Panc1 (cell line): ENCODE data around the gene RRP7A.

ENCODE experiments used
- POLR2AphosphoS5 ChIP-seq: IDR thresholded peaks from 2 replicates; pipeline ENCODE4 v1.6.1; 2012; ENCODE audit warnings: mild to moderate bottlenecking, low read depth, low read length, moderate library complexity
- SIN3A ChIP-seq: IDR thresholded peaks from 2 replicates; pipeline ENCODE4 v1.6.1; 2012; ENCODE audit warnings: low read depth, mild to moderate bottlenecking, low read length, moderate library complexity, borderline replicate concordance; ENCODE audit not compliant: insufficient read depth
- TF ChIP-seq, protein P1 (sequence below): fragments of 450-650 bp; IDR thresholded peaks from 2 replicates; pipeline ENCODE4 v1.5.1; 2017; ENCODE audit warnings: mild to moderate bottlenecking
- TF ChIP-seq, protein P2 (sequence below), 2 experiments: IDR thresholded peaks; 2 replicates each; pipeline ENCODE4 v1.6.1; 2011 to 2012; ENCODE audit warnings: low read depth in 2 of 2, control low read depth in 1 of 2, low read length in 1 of 2, mild to moderate bottlenecking in 1 of 2, moderate library complexity in 1 of 2; ENCODE audit not compliant: insufficient read depth in 1 of 2

DNA sequence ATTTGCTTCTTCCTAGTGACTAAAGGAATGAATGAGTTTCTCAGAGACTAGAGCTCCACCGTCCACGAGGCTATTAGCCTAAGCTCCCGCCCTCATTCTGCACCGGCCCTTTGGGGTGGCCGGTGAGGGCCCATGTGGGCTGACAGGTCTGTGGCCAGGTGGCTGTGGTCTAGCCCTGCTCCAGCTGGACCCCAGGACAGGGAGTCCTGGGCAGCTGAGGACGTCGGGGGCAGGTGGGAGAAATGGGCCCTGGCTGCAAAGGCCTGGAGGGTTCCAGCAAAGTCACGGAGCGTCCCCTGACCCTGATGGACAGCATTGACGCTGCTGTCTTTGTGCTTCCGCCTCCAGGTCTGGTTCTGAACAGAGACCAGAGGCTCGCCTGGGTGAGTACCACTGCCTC is 46.4 kb upstream of the RRP7A start:
- TF ChIP-seq, protein P1, sequence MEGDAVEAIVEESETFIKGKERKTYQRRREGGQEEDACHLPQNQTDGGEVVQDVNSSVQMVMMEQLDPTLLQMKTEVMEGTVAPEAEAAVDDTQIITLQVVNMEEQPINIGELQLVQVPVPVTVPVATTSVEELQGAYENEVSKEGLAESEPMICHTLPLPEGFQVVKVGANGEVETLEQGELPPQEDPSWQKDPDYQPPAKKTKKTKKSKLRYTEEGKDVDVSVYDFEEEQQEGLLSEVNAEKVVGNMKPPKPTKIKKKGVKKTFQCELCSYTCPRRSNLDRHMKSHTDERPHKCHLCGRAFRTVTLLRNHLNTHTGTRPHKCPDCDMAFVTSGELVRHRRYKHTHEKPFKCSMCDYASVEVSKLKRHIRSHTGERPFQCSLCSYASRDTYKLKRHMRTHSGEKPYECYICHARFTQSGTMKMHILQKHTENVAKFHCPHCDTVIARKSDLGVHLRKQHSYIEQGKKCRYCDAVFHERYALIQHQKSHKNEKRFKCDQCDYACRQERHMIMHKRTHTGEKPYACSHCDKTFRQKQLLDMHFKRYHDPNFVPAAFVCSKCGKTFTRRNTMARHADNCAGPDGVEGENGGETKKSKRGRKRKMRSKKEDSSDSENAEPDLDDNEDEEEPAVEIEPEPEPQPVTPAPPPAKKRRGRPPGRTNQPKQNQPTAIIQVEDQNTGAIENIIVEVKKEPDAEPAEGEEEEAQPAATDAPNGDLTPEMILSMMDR = no peak
- TF ChIP-seq SIN3A = no peak
- TF ChIP-seq POLR2AphosphoS5 = no peak
- TF ChIP-seq, protein P2, sequence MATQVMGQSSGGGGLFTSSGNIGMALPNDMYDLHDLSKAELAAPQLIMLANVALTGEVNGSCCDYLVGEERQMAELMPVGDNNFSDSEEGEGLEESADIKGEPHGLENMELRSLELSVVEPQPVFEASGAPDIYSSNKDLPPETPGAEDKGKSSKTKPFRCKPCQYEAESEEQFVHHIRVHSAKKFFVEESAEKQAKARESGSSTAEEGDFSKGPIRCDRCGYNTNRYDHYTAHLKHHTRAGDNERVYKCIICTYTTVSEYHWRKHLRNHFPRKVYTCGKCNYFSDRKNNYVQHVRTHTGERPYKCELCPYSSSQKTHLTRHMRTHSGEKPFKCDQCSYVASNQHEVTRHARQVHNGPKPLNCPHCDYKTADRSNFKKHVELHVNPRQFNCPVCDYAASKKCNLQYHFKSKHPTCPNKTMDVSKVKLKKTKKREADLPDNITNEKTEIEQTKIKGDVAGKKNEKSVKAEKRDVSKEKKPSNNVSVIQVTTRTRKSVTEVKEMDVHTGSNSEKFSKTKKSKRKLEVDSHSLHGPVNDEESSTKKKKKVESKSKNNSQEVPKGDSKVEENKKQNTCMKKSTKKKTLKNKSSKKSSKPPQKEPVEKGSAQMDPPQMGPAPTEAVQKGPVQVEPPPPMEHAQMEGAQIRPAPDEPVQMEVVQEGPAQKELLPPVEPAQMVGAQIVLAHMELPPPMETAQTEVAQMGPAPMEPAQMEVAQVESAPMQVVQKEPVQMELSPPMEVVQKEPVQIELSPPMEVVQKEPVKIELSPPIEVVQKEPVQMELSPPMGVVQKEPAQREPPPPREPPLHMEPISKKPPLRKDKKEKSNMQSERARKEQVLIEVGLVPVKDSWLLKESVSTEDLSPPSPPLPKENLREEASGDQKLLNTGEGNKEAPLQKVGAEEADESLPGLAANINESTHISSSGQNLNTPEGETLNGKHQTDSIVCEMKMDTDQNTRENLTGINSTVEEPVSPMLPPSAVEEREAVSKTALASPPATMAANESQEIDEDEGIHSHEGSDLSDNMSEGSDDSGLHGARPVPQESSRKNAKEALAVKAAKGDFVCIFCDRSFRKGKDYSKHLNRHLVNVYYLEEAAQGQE (IDR thresholded peaks at IDR 0.05; ENCODE audit: insufficient read depth in 1 of 2, low read depth in 2 of 2, low read length in 1 of 2) = no peak
